ENCODE data around the gene FAM81B. TPM values are rescaled to one million over a fixed set of nuclear protein-coding genes. Genes with fewer than 3 reads are reported as not detected.

FAM81B gene
- total RNA-seq, 2 donors from 2014 or later: 8.2 TPM; not detected in 1

DNA sequence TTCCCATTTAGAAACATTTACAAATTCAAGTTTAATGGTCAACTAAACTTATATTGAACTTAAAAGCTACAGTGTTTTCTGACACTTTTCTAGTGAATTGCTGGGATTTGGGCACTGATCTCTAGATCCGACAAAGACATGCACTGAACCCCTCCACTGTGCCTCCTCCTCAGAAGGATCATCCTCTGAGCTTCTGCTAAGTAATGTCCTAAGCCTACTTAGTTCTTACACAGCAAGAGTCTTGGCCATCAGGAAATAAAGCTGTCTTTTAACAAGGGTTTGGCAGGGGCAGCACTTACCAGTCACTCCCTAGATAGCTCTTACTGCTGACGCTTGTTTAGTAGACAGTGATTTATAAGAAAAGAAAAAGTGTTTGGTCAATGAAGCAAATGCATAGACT lies 50.5 kb downstream of the FAM81B start:
- no peaks in the 10 kb centered on the region for H3K27me3 ChIP-seq (replicated peaks; ENCODE audit: insufficient read depth)
- 59% methylated on average over 2 of the region's 2 CpGs for WGBS
- no peaks in the 10 kb centered on the region for H3K9me3 ChIP-seq
- H3K4me1 ChIP-seq (replicated peaks): no peaks in the 10 kb centered on the region
- TF ChIP-seq, protein P1, sequence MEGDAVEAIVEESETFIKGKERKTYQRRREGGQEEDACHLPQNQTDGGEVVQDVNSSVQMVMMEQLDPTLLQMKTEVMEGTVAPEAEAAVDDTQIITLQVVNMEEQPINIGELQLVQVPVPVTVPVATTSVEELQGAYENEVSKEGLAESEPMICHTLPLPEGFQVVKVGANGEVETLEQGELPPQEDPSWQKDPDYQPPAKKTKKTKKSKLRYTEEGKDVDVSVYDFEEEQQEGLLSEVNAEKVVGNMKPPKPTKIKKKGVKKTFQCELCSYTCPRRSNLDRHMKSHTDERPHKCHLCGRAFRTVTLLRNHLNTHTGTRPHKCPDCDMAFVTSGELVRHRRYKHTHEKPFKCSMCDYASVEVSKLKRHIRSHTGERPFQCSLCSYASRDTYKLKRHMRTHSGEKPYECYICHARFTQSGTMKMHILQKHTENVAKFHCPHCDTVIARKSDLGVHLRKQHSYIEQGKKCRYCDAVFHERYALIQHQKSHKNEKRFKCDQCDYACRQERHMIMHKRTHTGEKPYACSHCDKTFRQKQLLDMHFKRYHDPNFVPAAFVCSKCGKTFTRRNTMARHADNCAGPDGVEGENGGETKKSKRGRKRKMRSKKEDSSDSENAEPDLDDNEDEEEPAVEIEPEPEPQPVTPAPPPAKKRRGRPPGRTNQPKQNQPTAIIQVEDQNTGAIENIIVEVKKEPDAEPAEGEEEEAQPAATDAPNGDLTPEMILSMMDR (IDR thresholded peaks at IDR 0.05): no peak
- TF ChIP-seq POLR2A (IDR thresholded peaks at IDR 0.05) (no peak), POLR2AphosphoS5 (IDR thresholded peaks at IDR 0.05) (no peak)
- DNase-seq (ENCODE audit: low spot score): no peak
- intact Hi-C loops (cut with DNase I): no loop called here
- H3K36me3 ChIP-seq: no peaks in the 10 kb centered on the region
- H3K27ac ChIP-seq: no peak overlapping the region
- no peak overlapping the region for H3K4me3 ChIP-seq

GRCh38 chr5:95445442-95445841 lies 54.3 kb downstream of the FAM81B start:
- H3K27me3 ChIP-seq (replicated peaks; ENCODE audit: insufficient read depth): no peaks in the 10 kb centered on the region
- intact Hi-C loops (cut with DNase I): no loop called here
- no peak overlapping the region for H3K27ac ChIP-seq
- no peaks in the 10 kb centered on the region for H3K36me3 ChIP-seq
- WGBS: 81% methylated on average over 2 of the region's 2 CpGs
- H3K9me3 ChIP-seq: no peaks in the 10 kb centered on the region
- no peaks in the 10 kb centered on the region for H3K4me1 ChIP-seq (replicated peaks)
- TF ChIP-seq POLR2A (IDR thresholded peaks at IDR 0.05) (no peak), POLR2AphosphoS5 (IDR thresholded peaks at IDR 0.05) (no peak)
- TF ChIP-seq, protein P1 (IDR thresholded peaks at IDR 0.05): no peak
- no peak overlapping the region for H3K4me3 ChIP-seq
- DNase-seq (ENCODE audit: low spot score): no peak

- no peaks in the 10 kb centered on the region for H3K27me3 ChIP-seq (replicated peaks; ENCODE audit: insufficient read depth)
- no peak for TF ChIP-seq POLR2A (IDR thresholded peaks at IDR 0.05)
- TF ChIP-seq POLR2AphosphoS5 (IDR thresholded peaks at IDR 0.05): no peak
- TF ChIP-seq, protein P1 (IDR thresholded peaks at IDR 0.05): no peak
- H3K4me3 ChIP-seq: no peak overlapping the region
- no peak for DNase-seq (ENCODE audit: low spot score)
- 95% methylated on average over 2 of the region's 2 CpGs for WGBS
- intact Hi-C loops (cut with DNase I): no loop called here
- H3K36me3 ChIP-seq: no peaks in the 10 kb centered on the region
- no peaks in the 10 kb centered on the region for H3K4me1 ChIP-seq (replicated peaks)
- no peak overlapping the region for H3K27ac ChIP-seq
- H3K9me3 ChIP-seq: no peaks in the 10 kb centered on the region
Measured at GRCh38 chr5:95445995-95446394, 54.8 kb downstream of the FAM81B start.

DNA sequence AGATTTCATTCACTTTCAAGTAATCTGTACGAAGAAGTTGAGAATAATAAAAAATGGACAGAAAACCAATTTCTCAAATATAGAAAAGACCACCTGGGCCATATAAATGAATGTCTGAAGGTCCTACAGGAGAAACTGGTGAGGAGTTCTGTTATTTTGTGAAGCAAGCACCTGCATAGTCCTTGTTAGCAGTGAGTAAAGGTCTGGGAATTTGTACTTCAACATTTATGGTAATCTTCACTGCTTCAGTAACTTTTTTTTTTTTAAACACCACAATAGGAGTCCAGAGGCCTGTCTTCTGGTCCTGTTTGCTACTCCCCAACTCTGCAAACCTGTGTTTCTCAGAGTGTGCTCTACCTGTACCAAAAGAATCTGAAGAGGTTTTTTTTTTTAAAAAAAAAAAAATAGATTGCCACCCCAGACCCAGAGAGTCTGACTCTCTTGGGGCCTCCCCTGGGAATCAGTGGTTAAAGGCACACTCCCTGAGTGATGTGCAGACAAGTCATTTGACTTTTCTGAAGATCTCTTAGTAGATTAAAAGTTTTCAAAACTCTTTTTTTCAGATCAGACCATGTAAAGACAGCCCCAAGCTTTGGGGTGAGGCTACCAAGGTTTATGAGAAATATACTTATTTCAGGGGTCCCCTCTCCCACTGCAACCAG lies 55.5 kb downstream of the FAM81B start:
- Histone ChIP-seq H3K4me3 (no peak overlapping the region), H3K27me3 (replicated peaks; ENCODE audit: insufficient read depth) (no peaks in the 10 kb centered on the region), H3K27ac (no peak overlapping the region), H3K4me1 (replicated peaks) (no peaks in the 10 kb centered on the region), H3K36me3 (no peaks in the 10 kb centered on the region), H3K9me3 (no peaks in the 10 kb centered on the region)
- 79% methylated on average over 1 of the region's 1 CpG for WGBS
- intact Hi-C loops (cut with DNase I): no loop called here
- no peak for DNase-seq (ENCODE audit: low spot score)
- TF ChIP-seq POLR2A (IDR thresholded peaks at IDR 0.05): no peak
- no peak for TF ChIP-seq POLR2AphosphoS5 (IDR thresholded peaks at IDR 0.05)
- TF ChIP-seq, protein P1 (IDR thresholded peaks at IDR 0.05): no peak

DNA sequence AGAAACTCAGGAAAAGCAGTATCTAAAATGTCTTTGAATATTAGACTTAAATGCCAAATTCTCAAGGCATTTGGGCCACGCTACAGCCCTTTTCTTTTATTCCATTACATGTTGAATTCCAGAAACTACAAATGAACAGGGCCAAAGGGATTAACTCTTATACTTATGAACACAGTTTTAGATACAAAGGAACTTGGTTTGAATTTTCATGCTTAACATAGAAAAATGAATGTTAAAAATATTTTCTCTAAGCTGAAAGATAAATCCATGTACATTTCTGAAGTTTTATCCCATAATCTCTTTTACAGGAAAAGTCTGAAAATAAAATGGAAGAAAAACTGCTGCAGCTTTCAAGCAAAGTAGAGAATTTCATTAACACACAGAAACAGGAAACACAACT lies 56.8 kb downstream of the FAM81B start:
- intact Hi-C loops (cut with DNase I): no loop called here
- no peak overlapping the region for H3K4me3 ChIP-seq
- WGBS: 81% methylated on average over 1 of the region's 1 CpG
- TF ChIP-seq, protein P1 (IDR thresholded peaks at IDR 0.05): no peak
- TF ChIP-seq POLR2A (IDR thresholded peaks at IDR 0.05): no peak
- no peak for TF ChIP-seq POLR2AphosphoS5 (IDR thresholded peaks at IDR 0.05)
- no peak overlapping the region for H3K27ac ChIP-seq
- DNase-seq (ENCODE audit: low spot score): no peak
- H3K4me1 ChIP-seq (replicated peaks): no peaks in the 10 kb centered on the region
- H3K36me3 ChIP-seq: no peaks in the 10 kb centered on the region
- H3K27me3 ChIP-seq (replicated peaks; ENCODE audit: insufficient read depth): no peaks in the 10 kb centered on the region
- no peaks in the 10 kb centered on the region for H3K9me3 ChIP-seq
